Measurements from ENCODE around the gene MAPK8. TPM values are rescaled to one million over a fixed set of nuclear protein-coding genes. Genes with fewer than 3 reads are reported as not detected.

MAPK8 gene
- total RNA-seq, 1 experiment from 2014 or later: 67.5 TPM

GRCh38 chr10:48485711-48486110 is 179.2 kb downstream of the MAPK8 start:
- intact Hi-C loops (cut with micrococcal nuclease; ENCODE audit: unreplicated experiment): no loop called here
- no peaks in the 10 kb centered on the region for H3F3A ChIP-seq (ENCODE audit: insufficient read depth, low read depth)
- H3K9me2 ChIP-seq (ENCODE audit: insufficient read depth): no peaks in the 10 kb centered on the region
- H3K4me2 ChIP-seq: no peak overlapping the region
- no peaks in the 10 kb centered on the region for H3K9me3 ChIP-seq (ENCODE audit: insufficient read depth, low read depth)
- no peaks in the 10 kb centered on the region for H3K4me1 ChIP-seq (replicated peaks; ENCODE audit: insufficient read depth)
- H3K27me3 ChIP-seq (ENCODE audit: insufficient read depth, low read depth): no peaks in the 10 kb centered on the region
- ChIA-PET POLR2A (ENCODE audit: unreplicated experiment) (no interaction called here), CTCF (no interaction called here)
- no peaks in the 10 kb centered on the region for H3K79me2 ChIP-seq (ENCODE audit: low read depth)
- no peak overlapping the region for H3K4me3 ChIP-seq
- H2AFZ ChIP-seq: no peak overlapping the region
- no peaks in the 10 kb centered on the region for H3K36me3 ChIP-seq (ENCODE audit: low read depth)
- H4K20me1 ChIP-seq (ENCODE audit: insufficient read depth): no peaks in the 10 kb centered on the region
- DNase-seq: no peak
- no peak for TF ChIP-seq CTCF (conservative IDR thresholded peaks at IDR 0.05)
- TF ChIP-seq EZH2 (IDR thresholded peaks at IDR 0.05; ENCODE audit: low read depth): no peak
- H3K27ac ChIP-seq: no peak overlapping the region
- no TSS peak for BruUV-seq (replicated peaks)

- CTCF ChIA-PET: no interaction called here
- BruUV-seq (replicated peaks): no TSS peak
These were observed 180.8 kb downstream of the MAPK8 start for GRCh38 chr10:48487244-48487643.

More at GRCh38 chr10:48487244-48487643, 180.8 kb downstream of the MAPK8 start:
- TF ChIP-seq CTCF (conservative IDR thresholded peaks at IDR 0.05) (no peak), EZH2 (IDR thresholded peaks at IDR 0.05; ENCODE audit: low read depth) (no peak)
- no peaks in the 10 kb centered on the region for H3K79me2 ChIP-seq (ENCODE audit: low read depth)
- no peak overlapping the region for H3K27ac ChIP-seq
- no peaks in the 10 kb centered on the region for H3F3A ChIP-seq (ENCODE audit: insufficient read depth, low read depth)
- no peak overlapping the region for H2AFZ ChIP-seq
- H3K36me3 ChIP-seq (ENCODE audit: low read depth): no peaks in the 10 kb centered on the region
- no peaks in the 10 kb centered on the region for H3K4me1 ChIP-seq (replicated peaks; ENCODE audit: insufficient read depth)
- POLR2A ChIA-PET (ENCODE audit: unreplicated experiment): interaction anchor here (0.7 kb wide), 1 partner anchor 1078 kb away, joined by 3 read pairs; no protein-coding TSS in a partner anchor
- no peaks in the 10 kb centered on the region for H3K9me3 ChIP-seq (ENCODE audit: insufficient read depth, low read depth)
- intact Hi-C loops (cut with micrococcal nuclease; ENCODE audit: unreplicated experiment): no loop called here
- no peak overlapping the region for H3K4me3 ChIP-seq
- H3K4me2 ChIP-seq: no peak overlapping the region
- H4K20me1 ChIP-seq (ENCODE audit: insufficient read depth): no peaks in the 10 kb centered on the region
- H3K27me3 ChIP-seq (ENCODE audit: insufficient read depth, low read depth): no peaks in the 10 kb centered on the region
- no peaks in the 10 kb centered on the region for H3K9me2 ChIP-seq (ENCODE audit: insufficient read depth)
- DNase-seq: no peak

Other genes with a start within 250 kb of the MAPK8 start
- gene FRMPD2, start 32.0 kb upstream of the MAPK8 start, total RNA-seq (2021): 1.6 and 2.4 TPM in 2 replicates

Data from PC-9 (cell line).